ENCODE results near the gene MED13L.

GRCh38 chr12:115979351-115979750 is 298.1 kb downstream of the MED13L start:
- TF ChIP-seq, protein P1, sequence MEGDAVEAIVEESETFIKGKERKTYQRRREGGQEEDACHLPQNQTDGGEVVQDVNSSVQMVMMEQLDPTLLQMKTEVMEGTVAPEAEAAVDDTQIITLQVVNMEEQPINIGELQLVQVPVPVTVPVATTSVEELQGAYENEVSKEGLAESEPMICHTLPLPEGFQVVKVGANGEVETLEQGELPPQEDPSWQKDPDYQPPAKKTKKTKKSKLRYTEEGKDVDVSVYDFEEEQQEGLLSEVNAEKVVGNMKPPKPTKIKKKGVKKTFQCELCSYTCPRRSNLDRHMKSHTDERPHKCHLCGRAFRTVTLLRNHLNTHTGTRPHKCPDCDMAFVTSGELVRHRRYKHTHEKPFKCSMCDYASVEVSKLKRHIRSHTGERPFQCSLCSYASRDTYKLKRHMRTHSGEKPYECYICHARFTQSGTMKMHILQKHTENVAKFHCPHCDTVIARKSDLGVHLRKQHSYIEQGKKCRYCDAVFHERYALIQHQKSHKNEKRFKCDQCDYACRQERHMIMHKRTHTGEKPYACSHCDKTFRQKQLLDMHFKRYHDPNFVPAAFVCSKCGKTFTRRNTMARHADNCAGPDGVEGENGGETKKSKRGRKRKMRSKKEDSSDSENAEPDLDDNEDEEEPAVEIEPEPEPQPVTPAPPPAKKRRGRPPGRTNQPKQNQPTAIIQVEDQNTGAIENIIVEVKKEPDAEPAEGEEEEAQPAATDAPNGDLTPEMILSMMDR (IDR thresholded peaks at IDR 0.05): no peak
- TF ChIP-seq POLR2A (IDR thresholded peaks at IDR 0.05): no peak
